K562 (cell line): ENCODE results near the gene SCLY. TPM values are rescaled to one million over a fixed set of nuclear protein-coding genes. Genes with fewer than 3 reads are reported as not detected.

Source experiments
- ATAC-seq: fragments of 200-7000 bp; cut with Tn5 transposase; 3 replicates; pipeline ENCODE4 v1.9.1; 2020; ENCODE audit warnings: moderate library complexity
- BruUV-seq: library from RNA; stranded (reverse); fragments of 400-500 nt; replicated peaks from 2 replicates; lab custom pipeline; 2021; lab: Mats Ljungman, UMichigan
- CTCF ChIA-PET: fragments of 300-600 bp; formaldehyde crosslinking; extraction: SDS; loops from one replicate; lab custom pipeline; 2021; ENCODE audit warnings: low intra/inter-chr PET ratio; lab: Yijun Ruan, JAX
- POLR2A ChIA-PET: fragments of 300-600, 350-650 bp; sonication (Branson Sonifier 250); formaldehyde crosslinking; extraction: SDS; loops from one replicate; lab custom pipeline; 2021; ENCODE audit warnings: antibody characterized with exemption, inconsistent platforms; lab: Yijun Ruan, JAX
- DNase-seq, 4 experiments: peaks; one replicate each; pipeline versions ENCODE4 v3.0.0 to v3.0.0-alpha.2; 2011 to 2018; ENCODE audit warnings: low spot score in 3 of 4, mixed read lengths in 3 of 4; ENCODE audit errors: extremely low read depth in 1 of 4
- FAIRE-seq: peaks from 2 replicates; lab custom pipeline; 2011; peaks lifted over from hg19 to GRCh38; lab: Jason Lieb, UNC
- H2AFZ ChIP-seq: 2 replicates; pipeline ENCODE4 v1.6.0; 2011; ENCODE audit warnings: low read depth, low read length, control low read depth, inconsistent platforms
- H3K27ac ChIP-seq: fragments of 200-600 bp; 3 replicates; pipeline ENCODE4 v1.8.0; 2011; ENCODE audit warnings: low read depth, mild to moderate bottlenecking, control low read depth, inconsistent platforms, low read length, moderate library complexity, mixed read lengths; ENCODE audit errors: extremely low read depth
- H3K27me3 ChIP-seq, 2 experiments: fragments of 300-600 bp in 1 of 2; 2 replicates in 1 of 2; 3 replicates in 1 of 2; pipeline versions ENCODE4 v1.6.0 to v1.8.0; 2011; ENCODE audit warnings: inconsistent platforms in 2 of 2, low read length in 2 of 2, mild to moderate bottlenecking in 1 of 2, mixed read lengths in 1 of 2, moderate library complexity in 1 of 2; ENCODE audit not compliant: control insufficient read depth in 2 of 2, insufficient read depth in 2 of 2
- H3K36me3 ChIP-seq: fragments of 300-600 bp; 3 replicates; pipeline ENCODE4 v1.8.0; 2011; ENCODE audit warnings: mild to moderate bottlenecking, low read length, inconsistent platforms; ENCODE audit not compliant: control insufficient read depth, insufficient read depth
- H3K4me1 ChIP-seq, 2 experiments: fragments of 200-600 bp in 1 of 2; replicated peaks in 1 of 2; 2 replicates in 1 of 2; 3 replicates in 1 of 2; pipeline versions ENCODE4 v1.5.1 to v1.8.0; 2011; ENCODE audit warnings: inconsistent platforms in 2 of 2, low read length in 2 of 2, mild to moderate bottlenecking in 1 of 2, mixed read lengths in 1 of 2, moderate library complexity in 1 of 2; ENCODE audit not compliant: control insufficient read depth in 2 of 2, insufficient read depth in 2 of 2
- H3K4me2 ChIP-seq: 2 replicates; pipeline ENCODE4 v1.6.1; 2011; ENCODE audit warnings: low read length, control low read depth, inconsistent platforms, mixed read lengths; ENCODE audit not compliant: insufficient read depth
- H3K4me3 ChIP-seq: fragments of 200-600 bp; sonication (generic), shearing (Covaris generic); 2 replicates; pipeline ENCODE4 v1.5.1; 2016; ENCODE audit warnings: control low read depth, inconsistent platforms
- H3K79me2 ChIP-seq: fragments of 200-600 bp; 3 replicates; pipeline ENCODE4 v1.8.0; 2011; ENCODE audit warnings: low read length, inconsistent platforms; ENCODE audit not compliant: control insufficient read depth, insufficient read depth
- H3K9ac ChIP-seq, 2 experiments: 2 replicates each; pipeline versions ENCODE4 v1.6.0 to v1.6.1; 2011; ENCODE audit warnings: low read depth in 2 of 2, low read length in 2 of 2, control low read depth in 1 of 2, inconsistent platforms in 1 of 2, mild to moderate bottlenecking in 1 of 2, mixed read lengths in 1 of 2; ENCODE audit not compliant: insufficient read depth in 1 of 2
- H3K9me1 ChIP-seq: one replicate; pipeline ENCODE4 v1.6.0; 2011; ENCODE audit warnings: inconsistent platforms, mild to moderate bottlenecking, low read length, moderate library complexity; ENCODE audit not compliant: control insufficient read depth, insufficient read depth
- H3K9me3 ChIP-seq: replicated peaks from 2 replicates; pipeline ENCODE4 v1.5.1; 2011; ENCODE audit warnings: low read depth, low read length, inconsistent platforms; ENCODE audit not compliant: control insufficient read depth, insufficient read depth
- H4K20me1 ChIP-seq: replicated peaks from 2 replicates; pipeline ENCODE4 v1.6.1; 2011; ENCODE audit warnings: low read length, inconsistent platforms, mixed read lengths; ENCODE audit not compliant: control insufficient read depth, insufficient read depth
- CBFA2T2 ChIP-seq: fragments of 450-650 bp; conservative IDR thresholded peaks from 2 replicates; pipeline ENCODE4 v1.6.1; 2017; ENCODE audit warnings: mild to moderate bottlenecking
- CTCF ChIP-seq, 3 experiments: IDR thresholded peaks in 2 of 3; conservative IDR thresholded peaks in 1 of 3; 2 replicates each; pipeline ENCODE4 v1.5.1; 2011 to 2012; ENCODE audit warnings: low read length in 3 of 3, mild to moderate bottlenecking in 3 of 3, control low read depth in 2 of 3, improper control_type of control experiment in 1 of 3, inconsistent platforms in 1 of 3, low read depth in 1 of 3, mixed read lengths in 1 of 3, moderate library complexity in 1 of 3; ENCODE audit not compliant: insufficient read depth in 2 of 3
- HES1 ChIP-seq: fragments of 450-650 bp; IDR thresholded peaks from 2 replicates; pipeline ENCODE4 v1.6.1; 2016; ENCODE audit warnings: low read depth, mild to moderate bottlenecking, moderate library complexity
- KDM2B ChIP-seq: fragments of 250-450 bp; sonication (Bioruptor Pico); IDR thresholded peaks from 2 replicates; pipeline ENCODE4 v1.8.0; 2021; ENCODE audit warnings: mild to moderate bottlenecking, moderate library complexity
- POLR2G ChIP-seq: fragments of 200-400 bp; formaldehyde crosslinking; IDR thresholded peaks from 2 replicates; pipeline ENCODE4 v1.6.1; 2017; ENCODE audit warnings: low read depth, mild to moderate bottlenecking, antibody characterized with exemption, low read length, moderate library complexity
- POU5F1 ChIP-seq: fragments of 150-350 bp; IDR thresholded peaks from 2 replicates; pipeline ENCODE4 v1.6.1; 2014; ENCODE audit warnings: borderline replicate concordance, low read length, low read depth, mild to moderate bottlenecking; ENCODE audit not compliant: partially characterized antibody
- SMAD4 ChIP-seq: fragments of 250-450 bp; sonication (Bioruptor Pico); conservative IDR thresholded peaks from 2 replicates; pipeline ENCODE4 v1.8.0; 2021; ENCODE audit warnings: inconsistent platforms, mild to moderate bottlenecking, moderate library complexity
- ZBTB33 ChIP-seq: sonication (generic); formaldehyde crosslinking; IDR thresholded peaks from 2 replicates; pipeline ENCODE4 v1.8.1; 2023; ENCODE audit warnings: mild to moderate bottlenecking, missing genetic modification reagents
- ZFX ChIP-seq: sonication (generic); formaldehyde crosslinking; IDR thresholded peaks from 2 replicates; pipeline ENCODE4 v1.8.0; 2022; ENCODE audit warnings: mild to moderate bottlenecking, missing genetic modification reagents, moderate library complexity
- WGBS: fragments of 100-300 bp; shearing (Covaris generic); methylation state at CpG from one replicate; pipeline ENCODE4 v1.1.6; 2016; ENCODE audit warnings: low coverage, mixed read lengths; ENCODE audit not compliant: insufficient coverage; ENCODE audit errors: missing lambda C conversion rate; 5-methylcytosine and 5-hydroxymethylcytosine counted together
- in situ Hi-C: fragments of 300-500 bp; cut with MboI; formaldehyde crosslinking; loops from 4 replicates; pipeline ENCODE4 v1.15.0; 2018; ENCODE audit warnings: inconsistent platforms, mixed read lengths
- intact Hi-C: fragments of 100-400 bp; cut with micrococcal nuclease; formaldehyde crosslinking; loops from 2 replicates; pipeline ENCODE4 v1.14.2; 2022
- polyA plus RNA-seq, 8 experiments: library from polyadenylated mRNA; depleted of rRNA in 4 of 8; stranded (reverse) in 5 of 8; unstranded in 3 of 8; fragments of >200 nt; fragmentation: Nextera tagmentation in 2 of 8; fragmentation: Illumina TruSeq in 1 of 8; extraction: Ambion mirVana in 2 of 8; extraction: Trizol in 1 of 8; gene quantifications; 2 replicates each; pipeline versions ENCODE4 v1.2.1 to v1.2.3, GENCODE V29; 2011 to 2014; ENCODE audit warnings: inconsistent platforms in 1 of 8, missing spikeins in 1 of 8
- total RNA-seq, 7 experiments: library from RNA; depleted of rRNA in 6 of 7; stranded (reverse); fragments of >200 nt in 6 of 7; fragmentation: Illumina TruSeq in 2 of 7; extraction: Trizol in 2 of 7; gene quantifications; 2 replicates each; pipeline versions ENCODE4 v1.2.1 to v1.2.3, GENCODE V29; 2011 to 2021; ENCODE audit warnings: low replicate concordance in 1 of 7

Gene SCLY
- total and polyA plus RNA-seq, 9 of the 15 experiments (the other 6 are each of a cell fraction or from before 2014, with no cell fraction given), result 2.6 to 32.2 (median 21.1) TPM

DNA sequence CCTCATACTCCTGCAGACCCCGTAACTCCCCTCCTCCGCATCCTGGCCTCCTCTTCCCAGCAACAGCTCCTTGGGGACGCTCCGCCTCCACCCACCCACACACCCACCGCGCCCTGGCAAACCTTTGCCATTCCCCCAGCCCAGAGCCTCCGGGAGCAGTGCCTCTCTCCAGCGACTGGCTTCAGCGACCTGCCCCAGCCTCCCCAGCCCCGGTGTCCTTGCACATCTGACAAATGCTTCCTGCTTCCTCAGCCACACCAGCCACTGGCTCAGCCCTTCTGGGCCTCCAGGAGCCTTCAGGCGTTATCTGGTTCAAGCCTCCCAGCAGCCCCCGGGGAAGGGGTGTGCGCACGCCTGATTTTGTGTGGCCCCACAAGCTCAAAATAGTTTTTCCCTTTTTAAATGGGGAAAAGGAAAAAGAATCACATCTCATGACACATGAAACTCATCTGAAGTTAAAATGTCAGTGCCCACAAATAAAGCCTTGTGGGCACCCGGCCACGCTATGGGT lies 53.6 kb downstream of the SCLY start (continued):
- TF ChIP-seq ZFX (CRISPR knock-in tag) (peak; percentile 28; the same call in 1 of the 2 replicates), HES1 (no peak), SMAD4 (no peak), POU5F1 (no peak), POLR2G (peak; percentile 59)

GRCh38 chr2:238114851-238115660 lies 54.3 kb downstream of the SCLY start:
- ChIA-PET POLR2A (interaction anchor here (0.7 to 1.0 kb wide), 3 partner anchors 10 to 257 kb away, joined by 3 to 4 read pairs (median 3); no protein-coding TSS in a partner anchor), CTCF (no interaction called here)
- no TSS peak for BruUV-seq
- TF ChIP-seq KDM2B (CRISPR knock-in tag), result no peak
- peak in 1 of 3 experiments; percentile 15; a peak in 1 of 6 replicates for TF ChIP-seq CTCF (IDR thresholded peaks at IDR 0.05 in 2 of 3, conservative IDR thresholded peaks at IDR 0.05 in 1 of 3; ENCODE audit: insufficient read depth in 2 of 3, low read depth in 1 of 3, low read length in 3 of 3)
- TF ChIP-seq ZFX (CRISPR knock-in tag), result peak; percentile 2; the same call in 1 of the 2 replicates
- peak; percentile 76; the same call in 1 of the 2 replicates for TF ChIP-seq ZBTB33
- TF ChIP-seq CBFA2T2, result no peak
- Histone ChIP-seq H3K9me1 (no peaks in the 10 kb centered on the region), H3K79me2 (no peaks in the 10 kb centered on the region), H3K27ac (no peak overlapping the region), H3K4me1 (peaks cover 4 to 26% of the 10 kb centered on the region in 2 experiments; a peak in 4 of 5 replicates), H3K9ac (peak overlapping the region in 1 of 2 experiments; percentile 74; a peak in 2 of 4 replicates), H3K4me2 (no peak overlapping the region), H3K4me3 (no peak overlapping the region), H3K36me3 (no peaks in the 10 kb centered on the region), H4K20me1 (no peaks in the 10 kb centered on the region), H3K27me3 (peaks cover 0 to 5% of the 10 kb centered on the region in 2 experiments; a peak in 3 of 5 replicates), H3K9me3 (no peaks in the 10 kb centered on the region), H2AFZ (peak overlapping the region; percentile 85)
- FAIRE-seq (no peak), DNase-seq (peak in 1 of 4 experiments; percentile 29), ATAC-seq (peak; percentile 83)
- intact Hi-C loops (no loop called here), in situ Hi-C loops (no loop called here)
- 45% methylated on average over 18 of the region's 32 CpGs for WGBS
